GM18873 (cell line): ENCODE data around the gene BLOC1S2.
"Not testable (repeated sequence)": the region's sequence is repeated elsewhere in the genome, so short reads cannot be mapped to it uniquely, and the experiment has no call there.

ENCODE experiments used
- ATAC-seq: cut with Tn5 transposase; IDR thresholded peaks from one replicate; pipeline ENCODE4 v1.9.1; 2021; ENCODE audit warnings: mild to moderate bottlenecking, moderate library complexity, moderate number of reproducible peaks; ENCODE audit not compliant: unreplicated experiment, low FRiP score

Gene BLOC1S2

DNA sequence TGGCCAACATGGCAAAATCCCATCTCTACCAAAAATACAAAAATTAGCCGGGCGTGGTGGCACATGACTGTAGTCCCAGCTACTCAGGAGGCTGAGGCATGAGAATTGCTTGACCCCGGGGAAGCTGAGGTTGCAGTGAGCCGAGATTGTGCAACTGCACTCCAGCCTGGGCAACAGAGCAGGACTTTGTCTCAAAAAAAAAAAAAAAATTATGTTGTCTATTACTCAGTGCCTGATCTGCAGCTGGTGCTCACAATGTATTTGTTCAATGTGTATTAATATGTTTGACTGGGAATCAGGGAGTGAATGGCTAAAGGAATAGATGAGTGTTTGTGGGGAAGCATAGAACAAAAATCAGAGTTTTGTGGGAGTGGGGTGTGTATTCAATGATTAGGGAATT is 5.8 kb upstream of the BLOC1S2 start:
- not testable (repeated sequence) for ATAC-seq

DNA sequence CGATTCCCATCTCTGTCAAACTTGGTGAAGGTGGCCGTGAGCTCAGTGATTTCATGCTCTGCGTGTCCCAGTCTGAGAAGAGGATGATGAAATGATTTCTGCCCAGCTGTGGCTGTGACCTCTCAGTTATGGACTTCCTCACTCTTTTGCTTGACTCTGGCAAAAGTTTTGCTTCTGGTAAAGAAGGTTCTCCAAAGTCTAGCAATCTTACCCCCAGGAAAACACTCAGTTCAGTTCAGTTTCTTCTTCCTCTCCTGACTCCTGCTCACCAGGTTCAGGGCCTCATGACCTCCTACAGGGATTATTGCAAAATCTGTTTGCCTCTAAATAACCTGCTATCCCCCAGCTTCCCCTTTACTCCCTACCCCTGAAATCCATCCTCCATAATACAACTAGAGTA is 4.9 kb upstream of the BLOC1S2 start:
- no peak for ATAC-seq

DNA sequence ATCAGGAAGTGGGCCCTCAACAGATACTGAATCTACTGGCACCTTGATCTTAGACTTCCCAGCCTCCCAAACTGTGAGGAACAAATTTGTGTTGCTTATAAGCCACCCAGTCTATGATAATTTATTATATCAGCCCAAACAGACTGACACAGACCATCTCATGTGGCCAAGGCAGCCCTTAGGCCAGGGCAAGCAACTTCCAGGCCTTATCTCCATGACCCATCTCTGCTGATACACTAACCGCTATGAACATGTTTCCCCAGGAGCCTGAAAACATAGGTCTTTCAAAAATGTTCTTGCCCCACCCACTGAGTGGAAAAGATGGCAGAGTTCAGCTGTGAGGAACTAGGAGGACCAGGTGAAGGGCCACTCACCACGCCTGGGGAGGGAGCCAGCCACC is 3.2 kb upstream of the BLOC1S2 start:
- no peak for ATAC-seq

DNA sequence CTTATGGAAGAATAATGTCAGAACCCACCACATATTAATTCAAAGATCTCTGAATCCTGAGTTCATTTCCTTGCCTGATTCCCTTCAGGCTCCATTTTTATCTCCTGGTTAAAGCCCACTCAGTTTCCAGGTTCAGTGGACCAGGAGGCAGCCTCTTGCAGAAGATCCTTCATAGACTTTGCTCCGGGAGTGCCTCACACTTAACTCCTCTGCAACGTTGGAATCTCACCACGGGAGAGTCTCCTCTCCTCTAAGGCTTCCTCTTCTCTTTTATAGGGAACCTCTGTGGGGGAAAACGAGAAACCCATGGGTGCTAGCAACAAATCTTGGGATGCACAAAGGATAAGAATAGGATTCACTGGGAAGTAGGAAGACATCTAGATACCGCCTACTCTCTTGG is 1.7 kb upstream of the BLOC1S2 start:
- ATAC-seq, result no peak

DNA sequence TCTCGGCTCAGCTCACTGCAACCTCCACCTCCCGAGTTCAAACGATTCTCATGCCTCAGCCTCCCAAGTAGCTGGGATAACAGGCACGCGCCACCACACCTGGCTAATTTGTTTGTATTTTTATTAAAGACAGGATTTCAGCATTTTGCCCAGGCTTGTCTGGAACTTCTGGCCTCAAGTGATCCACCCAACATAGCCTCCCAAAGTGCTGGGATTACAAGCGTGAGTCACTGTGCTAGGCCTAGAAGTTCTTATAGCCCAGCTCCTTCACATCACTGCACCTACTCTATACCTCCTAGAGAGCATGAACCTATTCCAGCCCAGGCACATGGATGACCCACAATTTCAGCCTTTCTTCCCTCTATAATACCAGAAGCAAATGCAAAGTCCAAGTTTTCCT is 1.3 kb upstream of the BLOC1S2 start:
- no peak for ATAC-seq

DNA sequence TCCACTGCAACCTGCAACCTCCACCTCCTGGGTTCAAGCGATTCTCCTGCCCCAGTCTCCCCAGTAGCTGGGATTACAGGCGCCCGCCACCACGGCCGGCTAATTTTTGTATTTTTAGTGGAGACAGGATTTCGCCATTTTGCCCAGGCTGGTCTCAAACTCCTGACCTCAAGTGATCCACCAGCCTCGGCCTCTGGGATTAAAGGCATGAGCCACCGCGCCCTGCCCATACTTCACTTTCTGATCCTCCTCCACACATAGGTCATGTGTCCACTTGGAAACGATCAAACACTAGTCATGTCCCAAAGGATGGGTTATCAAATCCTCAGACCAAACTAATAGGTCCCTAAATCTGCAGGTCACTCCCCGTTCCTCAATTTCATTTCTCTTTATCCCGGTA is 1.2 kb downstream of the BLOC1S2 start:
- not testable (repeated sequence) for ATAC-seq

DNA sequence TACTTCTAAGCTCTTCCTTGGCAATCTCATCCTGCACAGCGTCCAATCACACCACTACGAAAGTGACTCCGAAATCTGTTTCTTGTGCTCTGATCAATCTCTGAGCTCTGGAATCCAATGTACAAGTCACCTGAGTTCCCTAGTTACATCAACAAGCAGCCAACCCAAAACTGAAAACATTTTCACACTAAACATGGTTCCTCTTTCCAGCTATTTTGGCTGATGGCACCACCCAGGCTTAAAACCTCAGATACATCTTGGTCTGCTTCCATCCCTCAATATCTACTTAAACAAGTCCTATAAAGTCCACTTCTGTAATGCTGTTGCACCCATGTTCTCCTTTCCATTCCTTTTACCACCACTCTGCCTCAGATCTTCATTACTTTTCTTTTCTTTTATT is 3.6 kb downstream of the BLOC1S2 start:
- no peak for ATAC-seq

DNA sequence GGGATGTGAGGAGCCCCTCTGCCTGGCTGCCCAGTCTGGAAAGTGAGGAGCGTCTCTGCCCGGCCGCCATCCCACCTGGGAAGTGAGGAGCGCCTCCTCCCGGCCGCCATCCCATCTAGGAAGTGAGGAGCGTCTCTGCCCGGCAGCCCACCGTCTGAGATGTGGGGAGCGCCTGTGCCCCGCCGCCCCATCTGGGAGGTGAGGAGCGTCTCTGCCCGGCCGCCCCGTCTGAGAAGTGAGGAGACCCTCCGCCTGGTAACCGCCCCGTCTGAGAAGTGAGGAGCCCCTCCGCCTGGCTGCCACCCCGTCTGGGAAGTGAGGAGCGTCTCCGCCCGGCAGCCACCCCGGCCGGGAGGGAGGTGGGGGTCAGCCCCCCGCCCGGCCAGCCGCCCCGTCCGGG is 9.5 kb downstream of the BLOC1S2 start:
- not testable (repeated sequence) for ATAC-seq

DNA sequence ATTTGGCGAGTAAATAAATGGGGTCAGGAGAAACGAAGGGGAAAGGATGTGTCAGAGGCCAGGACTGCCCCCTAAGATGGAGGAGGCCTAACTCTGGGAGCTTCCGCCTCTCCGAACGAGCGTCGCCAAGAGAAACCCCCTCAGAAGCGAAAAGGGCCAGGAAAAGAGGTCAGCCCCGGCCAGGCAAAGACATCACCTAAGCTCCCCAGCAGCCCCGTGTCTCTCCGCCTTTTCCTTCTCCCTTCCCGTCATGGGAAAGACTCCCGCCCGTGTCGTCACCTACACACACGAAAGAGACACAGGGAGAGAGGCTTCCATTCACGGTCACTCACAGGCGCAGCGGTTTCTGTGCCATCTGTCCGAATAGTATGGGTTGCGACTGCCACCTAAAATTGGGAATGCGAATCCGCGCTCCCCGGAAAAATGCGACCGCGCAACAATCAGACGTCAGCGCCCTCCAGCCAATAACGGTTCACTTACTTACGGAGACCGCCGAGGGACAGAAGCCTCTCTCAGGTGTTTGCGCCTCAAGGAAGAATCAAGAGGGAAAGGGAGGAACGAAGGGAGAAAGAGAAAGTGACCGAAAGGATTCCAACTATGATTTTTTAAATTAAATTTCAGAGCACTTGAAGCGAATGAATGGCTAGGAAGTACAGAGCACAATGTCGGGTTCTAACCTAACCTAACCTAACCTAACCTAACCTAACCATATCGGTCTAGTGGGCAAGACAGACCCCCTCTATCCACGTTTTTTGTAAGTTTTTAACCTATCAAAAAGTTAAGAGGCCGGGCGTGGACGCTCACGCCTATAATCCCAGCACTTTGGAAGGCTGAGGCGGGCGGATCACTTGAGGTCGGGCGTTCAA is 19.0 kb downstream of the BLOC1S2 start, which contains the start of gene CWF19L1:
CWF19L1 (minus strand) TSS at position 400 of the 866 bp plus-strand sequence; CDS start at position 355, 45 bp downstream.
- peak; percentile 53 for ATAC-seq

DNA sequence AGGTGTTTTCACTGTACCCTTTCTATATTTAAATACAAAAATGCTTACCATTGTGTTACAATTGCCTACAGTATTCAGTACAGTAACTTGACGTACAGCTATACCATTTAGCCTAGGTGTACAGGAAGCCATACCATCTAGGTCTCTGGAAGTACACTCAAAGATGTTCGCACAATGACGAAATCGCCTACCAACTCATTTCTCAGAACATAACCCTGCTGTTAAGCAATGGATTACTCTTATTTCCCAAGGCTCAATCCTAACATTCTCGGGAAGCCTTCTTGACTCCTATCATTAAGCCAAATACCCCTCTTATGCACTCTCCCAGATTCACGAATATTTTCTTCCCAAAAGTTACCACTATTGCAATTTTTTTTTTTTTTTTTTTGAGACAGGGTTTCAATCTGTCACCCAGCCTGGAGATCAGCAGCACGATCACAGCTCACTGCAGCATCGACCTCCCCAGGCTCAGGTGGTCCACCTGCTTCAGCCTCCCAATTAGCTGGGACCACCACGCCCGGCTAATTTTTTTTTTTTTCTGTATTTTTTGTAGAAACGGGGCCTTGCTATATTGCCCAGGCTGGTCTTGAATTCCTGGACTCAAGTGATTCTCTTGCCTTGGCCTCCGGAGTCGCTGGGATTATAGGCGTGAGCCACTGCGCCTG is 20.5 kb downstream of the BLOC1S2 start:
- no peak for ATAC-seq

DNA sequence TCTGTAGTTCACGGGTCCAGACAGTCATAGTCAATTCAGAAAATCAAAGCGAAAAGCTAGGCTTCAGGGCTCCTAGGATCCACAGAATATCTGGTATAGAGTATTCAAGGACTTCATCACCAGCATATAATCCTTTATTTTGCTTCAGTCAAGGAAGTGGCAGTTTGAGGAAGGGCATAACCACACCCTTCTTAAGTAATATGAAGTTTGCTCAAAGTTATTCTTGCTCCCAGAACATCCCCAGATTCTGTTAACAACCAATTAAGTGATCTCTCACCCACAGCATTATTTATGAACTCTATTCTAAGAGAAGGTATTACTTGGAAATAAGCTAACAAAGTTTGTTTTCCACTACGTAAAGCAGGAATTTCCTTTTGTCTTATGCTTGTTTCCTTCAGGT is 32.3 kb downstream of the BLOC1S2 start:
- no peak for ATAC-seq

DNA sequence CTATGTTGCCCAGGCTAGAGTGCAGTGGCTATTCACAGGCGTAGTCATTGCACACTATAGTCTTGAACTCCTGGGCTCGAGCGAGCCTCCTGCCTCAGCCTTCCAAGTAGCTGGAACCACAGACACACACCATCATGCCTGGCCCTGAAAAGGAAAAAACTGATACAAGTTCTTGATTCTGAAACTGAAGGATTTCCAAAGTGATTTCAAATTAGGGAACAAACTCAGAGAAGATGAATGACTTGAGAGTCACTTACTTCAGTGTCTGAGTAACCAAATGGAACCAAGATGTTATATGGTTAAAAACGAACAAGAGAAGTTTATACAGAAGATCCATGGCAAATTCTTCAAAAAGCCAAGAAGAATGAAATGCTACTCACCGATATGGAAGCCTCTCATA is 33.4 kb downstream of the BLOC1S2 start:
- no peak for ATAC-seq

DNA sequence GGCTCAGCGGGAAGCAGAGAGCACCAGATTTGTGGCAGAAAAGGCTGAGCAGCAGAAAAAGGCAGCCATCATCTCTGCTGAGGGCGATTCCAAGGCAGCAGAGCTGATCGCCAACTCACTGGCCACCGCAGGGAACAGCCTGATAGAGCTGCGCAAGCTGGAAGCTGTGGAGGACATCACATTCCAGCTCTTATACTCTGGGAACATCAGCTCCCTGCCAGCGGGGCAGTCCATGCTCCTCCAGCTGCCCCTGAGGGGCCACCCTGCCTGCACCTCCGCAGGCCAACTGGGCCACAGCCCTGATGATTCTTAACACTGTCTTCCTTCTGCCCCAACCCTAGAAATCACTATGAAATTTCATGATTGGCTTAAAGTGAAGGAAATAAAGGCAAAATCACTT is 37.7 kb downstream of the BLOC1S2 start:
- ATAC-seq, result no peak

DNA sequence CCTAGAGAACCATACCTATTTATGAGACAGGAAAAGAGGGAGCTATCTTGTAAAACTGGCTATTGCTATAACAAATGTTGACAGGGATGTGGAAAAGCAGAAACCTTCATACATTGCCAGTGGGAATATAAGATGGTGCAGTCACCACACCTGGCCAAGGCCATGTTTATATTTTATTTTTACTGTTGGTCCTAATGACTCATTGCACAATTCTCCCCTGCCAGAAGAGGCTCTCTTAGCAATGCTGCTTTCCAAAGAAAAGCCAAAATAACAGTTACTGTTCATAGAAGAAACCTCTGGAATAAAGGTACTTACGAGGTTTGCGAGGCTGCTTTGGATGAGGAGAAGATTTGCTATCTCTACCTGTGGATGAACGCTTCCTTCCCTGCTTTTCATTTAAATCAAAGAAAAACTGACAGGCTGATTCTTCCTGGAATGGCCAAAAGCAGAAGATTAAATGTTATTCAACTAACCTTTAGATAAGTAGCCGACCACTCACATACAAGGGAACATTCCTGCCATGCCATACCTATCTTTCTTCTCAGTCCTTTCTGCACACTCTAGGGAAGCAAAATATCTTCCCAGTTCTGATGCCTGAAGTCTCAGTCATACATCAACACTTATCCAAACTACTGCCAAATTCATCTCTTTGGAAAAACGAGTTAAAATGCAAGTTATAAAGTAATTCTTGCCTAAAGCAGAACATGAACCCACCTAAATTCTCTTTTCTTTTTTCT is 40.8 kb downstream of the BLOC1S2 start:
- ATAC-seq, result no peak

DNA sequence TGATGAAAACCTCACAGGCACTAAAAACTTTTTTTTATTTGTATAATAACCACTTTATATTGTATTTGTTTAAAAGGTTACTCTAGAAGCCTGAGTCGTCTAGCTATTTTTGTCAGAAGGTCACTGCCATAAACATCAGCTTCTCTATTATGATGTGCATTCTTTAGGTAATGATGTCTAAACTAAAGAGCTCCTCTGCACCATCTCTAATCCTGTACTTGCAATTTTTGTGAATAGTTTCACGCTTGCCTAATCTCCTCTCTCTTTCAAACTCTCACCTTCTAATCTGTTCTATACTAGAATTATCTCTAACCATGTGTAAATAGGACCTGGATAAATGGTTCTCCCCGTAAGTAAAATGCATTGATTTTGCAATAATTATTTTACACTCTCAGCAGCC is 46.6 kb downstream of the BLOC1S2 start:
- no peak for ATAC-seq

DNA sequence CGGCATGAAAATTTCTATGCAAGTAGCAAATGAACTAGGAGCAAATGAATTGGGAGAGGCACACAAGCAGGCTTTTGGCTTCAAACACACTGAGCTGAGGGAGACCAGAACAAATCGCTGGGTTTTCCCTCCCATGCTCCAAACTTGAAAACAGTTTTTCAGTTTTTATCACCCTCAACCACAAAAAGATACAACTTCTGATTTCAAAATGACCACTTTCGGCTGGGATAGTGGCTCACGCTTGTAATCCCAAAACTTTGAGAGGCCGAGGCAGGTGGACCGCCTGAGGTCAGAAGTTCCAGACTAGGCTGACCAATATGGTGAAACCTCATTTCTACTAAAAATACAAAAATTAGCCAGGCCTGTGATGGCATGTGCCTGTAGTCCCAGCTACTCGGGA is 48.1 kb downstream of the BLOC1S2 start:
- no peak for ATAC-seq

DNA sequence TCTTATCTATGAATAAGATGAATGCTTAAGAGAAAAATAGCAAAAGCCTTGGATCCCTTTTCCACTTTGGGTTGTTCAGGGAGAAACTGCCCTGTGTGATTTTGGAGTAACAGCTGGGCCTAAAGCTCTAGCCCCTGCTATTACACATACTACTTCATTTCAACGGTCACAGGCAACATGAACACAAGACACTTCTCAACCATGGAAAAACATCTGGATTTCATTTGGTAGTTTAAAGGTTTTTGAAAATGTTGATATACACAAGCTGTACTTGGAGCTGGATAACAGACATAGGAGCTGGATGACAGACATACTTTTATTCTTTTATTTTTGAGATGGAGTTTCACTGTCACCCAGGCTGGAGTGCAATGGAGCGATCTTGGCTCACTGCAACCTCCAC is 54.4 kb downstream of the BLOC1S2 start:
- no peak for ATAC-seq

DNA sequence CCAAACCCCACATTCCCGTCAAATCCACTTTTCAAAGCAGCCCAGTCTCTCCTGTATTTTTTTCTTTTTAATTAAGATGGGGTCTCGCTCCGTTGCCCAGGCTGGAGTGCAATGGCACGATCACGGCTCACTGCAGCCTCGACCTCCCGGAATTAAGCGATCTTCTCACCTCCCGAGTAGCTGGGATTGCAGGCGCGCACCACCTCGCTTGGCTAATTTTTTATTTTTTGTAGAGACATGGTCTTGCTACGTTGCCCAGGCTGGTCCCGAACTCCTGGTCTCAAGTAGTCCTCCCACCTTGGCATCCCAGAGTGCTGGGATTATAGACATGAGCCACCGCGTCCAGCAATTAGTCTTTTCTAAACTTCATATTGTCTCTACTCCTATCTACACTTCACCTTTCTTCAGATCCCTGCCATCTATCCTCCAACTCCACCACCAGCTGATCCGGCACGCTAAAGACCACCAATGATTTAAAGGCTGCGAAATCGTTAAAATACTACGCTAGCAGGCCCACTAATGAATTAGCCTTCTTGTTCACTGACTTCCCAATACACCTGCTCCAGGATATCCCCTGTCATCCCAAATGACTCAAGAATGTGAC is 56.6 kb downstream of the BLOC1S2 start:
- no peak for ATAC-seq

DNA sequence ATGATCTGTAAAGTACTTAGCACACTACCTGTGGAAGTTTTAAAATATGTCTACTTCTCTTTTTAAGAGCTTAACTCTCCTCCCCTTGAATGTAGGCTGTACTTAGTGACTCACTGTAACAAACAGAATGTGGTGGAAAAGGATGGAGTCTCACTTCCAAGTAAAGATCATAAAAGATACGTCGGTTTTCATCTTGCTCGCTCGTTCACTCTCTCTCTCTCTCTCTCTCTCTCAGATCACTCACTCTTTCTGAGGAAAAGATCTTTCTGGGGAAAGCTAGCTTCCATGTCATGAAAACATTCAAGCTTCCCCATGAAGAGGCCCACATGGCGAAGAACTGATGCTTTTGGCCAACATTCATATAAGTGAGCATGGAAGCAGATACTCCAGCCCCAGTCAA is 62.6 kb downstream of the BLOC1S2 start:
- ATAC-seq, result no peak
